Fibroblast of skin of right biceps (primary cell): ENCODE measurements around the gene IGF1R.

Source experiments
- DNase-seq: peaks from one replicate; pipeline ENCODE4 v3.0.0-alpha.2; 2013

The IGF1R gene

DNA sequence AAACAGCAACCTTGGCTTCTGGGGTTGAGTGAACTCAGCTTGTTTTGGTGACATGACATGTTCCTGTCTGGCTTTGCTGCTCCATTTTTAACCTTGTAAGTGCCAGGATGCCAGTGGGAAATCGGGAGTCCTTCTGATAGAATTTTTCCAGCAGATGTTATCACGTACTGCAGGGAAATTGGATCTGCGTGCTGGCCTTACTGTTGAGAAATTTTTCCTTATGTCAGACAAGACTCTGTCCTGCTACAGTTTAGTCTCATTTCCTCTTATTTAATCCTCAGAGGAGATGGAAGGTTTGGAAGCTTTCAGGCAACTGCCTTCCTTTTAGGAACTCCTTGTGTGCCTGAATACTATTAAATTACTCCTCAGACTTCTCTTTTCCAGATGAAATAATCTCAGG, 278.7 kb downstream of the IGF1R start:
- DNase-seq: no peak

DNA sequence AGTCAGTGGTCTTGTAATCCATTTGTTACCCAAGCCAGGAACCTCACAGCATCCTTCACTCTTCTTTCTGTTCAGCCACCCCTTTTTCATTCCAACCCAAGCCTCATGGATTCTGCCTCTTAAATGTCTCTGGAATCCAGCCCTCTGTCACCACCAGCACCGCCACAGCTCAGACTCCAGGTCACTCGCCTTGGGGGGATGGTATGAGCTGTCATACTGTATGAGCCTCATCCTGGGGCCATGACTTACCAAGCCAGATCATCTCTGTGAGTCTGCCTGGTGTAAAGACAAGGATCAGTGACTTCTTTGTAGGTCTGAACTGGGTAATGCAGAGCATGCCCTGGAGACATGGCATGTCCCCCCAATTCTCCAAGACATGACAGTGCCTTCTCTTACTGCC, 279.7 kb downstream of the IGF1R start:
- no peak for DNase-seq

DNA sequence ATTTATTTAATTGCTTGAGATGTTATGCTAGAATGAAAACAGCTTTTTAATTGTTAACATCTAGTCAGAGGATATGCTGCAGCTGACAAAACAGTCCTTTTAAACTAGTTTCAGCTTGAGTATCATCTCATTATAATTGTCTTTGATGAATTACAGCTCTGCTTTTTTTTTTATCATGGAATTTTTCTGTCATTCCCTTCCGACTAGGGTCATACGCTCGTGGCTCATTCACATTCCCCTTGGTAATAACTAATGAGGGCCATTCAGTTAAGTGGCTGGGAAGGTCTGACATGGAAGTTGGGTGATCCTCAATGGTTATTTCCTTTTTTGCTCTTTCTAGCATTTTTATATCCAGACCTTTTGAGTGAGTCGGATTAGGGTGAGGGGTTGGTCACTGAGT, 282.2 kb downstream of the IGF1R start:
- DNase-seq: no peak

DNA sequence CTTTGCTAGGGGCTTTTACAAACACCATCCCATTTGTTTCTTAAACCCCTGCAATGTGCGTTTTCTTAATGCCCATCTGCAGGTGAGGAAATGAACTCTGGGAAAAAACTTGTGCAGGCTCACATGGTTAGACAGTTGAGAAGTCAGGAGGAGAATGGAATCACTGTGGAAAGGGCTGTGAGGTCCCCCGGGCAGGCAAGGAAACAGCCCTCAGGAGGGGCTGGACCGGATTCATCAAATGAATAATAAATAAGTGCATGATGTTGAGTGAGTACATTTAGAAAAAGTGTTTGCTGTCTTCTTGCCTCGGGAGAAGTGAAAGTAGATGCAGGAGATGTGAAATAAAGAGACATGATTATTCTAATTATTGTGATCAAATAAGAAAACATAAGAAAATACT, 282.7 kb downstream of the IGF1R start:
- DNase-seq: no peak

DNA sequence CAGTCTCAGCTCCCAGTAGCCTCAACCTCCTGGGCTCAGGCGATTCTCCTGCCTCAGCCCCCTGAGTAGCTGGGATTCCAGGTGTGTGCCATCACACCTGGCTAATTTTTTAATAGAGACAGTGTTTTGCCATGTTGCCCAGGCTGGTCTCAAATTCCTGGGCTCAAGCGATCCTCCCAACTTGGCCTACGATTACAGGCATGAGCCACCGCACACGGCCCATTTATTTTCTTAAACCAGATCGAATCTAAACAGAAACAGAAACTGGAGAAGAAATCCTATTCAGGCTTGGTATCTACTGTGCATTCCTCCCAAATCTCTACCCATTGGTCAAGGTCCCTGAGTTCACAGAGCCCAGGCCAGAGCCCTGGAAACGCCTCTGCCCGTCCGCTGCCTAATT, 285.1 kb downstream of the IGF1R start:
- no peak for DNase-seq

DNA sequence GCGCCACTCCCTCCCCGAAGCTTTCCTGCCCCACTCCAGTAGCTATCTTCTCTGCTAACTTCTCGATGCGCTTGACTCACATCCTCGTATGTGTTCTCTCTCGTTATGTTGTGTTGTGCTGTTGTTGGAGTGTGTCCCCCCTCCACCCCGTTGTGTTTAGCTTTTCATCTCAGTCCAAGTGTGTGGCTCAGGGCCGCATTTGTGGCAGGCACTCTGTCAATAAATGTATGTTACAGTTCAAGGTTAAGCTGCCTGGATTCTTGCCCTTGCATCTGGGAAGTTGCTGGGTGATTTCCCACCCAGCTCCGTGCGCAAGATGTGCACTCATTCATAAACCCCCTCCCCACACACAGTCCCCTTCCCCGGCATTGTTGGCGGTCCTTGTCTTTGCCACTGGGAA, 287.4 kb downstream of the IGF1R start:
- DNase-seq: no peak

DNA sequence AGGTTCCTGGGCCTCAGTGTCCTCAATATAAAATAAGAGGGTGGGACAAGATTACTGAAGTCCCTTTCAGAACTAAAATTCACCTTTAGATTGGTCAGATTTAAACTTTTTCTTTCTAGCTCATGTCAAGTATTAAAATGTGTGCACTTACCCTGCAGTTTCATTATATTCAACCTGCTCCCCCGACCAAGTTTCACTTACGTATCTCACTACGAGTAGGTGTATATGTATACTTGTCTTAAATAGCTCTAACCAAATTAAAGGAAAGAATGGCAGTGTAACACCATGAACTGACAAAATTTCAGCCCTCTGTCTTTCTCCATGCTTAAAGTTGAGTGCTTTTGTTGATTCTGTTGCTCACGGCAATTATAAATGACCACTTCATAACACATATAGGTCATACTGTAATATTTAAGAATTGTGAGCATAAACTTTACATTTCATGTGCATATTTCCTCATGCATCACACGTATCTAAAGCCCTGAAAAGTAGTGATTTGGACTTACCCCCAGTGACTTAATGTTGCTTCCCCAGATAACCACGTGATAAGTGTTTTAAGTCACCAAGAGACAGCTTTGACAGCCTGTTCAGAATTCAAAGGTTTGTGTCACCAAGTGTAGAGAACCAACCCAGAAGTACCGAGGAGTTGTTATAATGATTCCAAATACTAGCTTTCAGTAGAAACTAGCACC, 289.2 kb downstream of the IGF1R start:
- no peak for DNase-seq

DNA sequence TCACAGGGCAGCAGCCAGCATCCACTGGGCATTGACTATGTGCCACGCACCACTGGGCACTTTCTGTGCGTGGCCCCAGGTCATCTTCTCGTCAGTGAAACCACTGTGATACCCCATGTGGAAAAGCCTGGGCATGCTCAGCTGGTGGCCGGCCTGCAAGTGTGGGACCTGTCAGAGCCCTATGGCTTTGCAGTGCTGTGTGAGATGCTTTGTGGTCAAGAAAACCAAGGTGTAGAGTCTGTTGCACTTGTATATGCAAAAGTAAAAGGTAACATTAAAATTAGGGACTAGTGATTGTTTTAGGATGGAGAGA, 289.7 kb downstream of the IGF1R start:
- no peak for DNase-seq

DNA sequence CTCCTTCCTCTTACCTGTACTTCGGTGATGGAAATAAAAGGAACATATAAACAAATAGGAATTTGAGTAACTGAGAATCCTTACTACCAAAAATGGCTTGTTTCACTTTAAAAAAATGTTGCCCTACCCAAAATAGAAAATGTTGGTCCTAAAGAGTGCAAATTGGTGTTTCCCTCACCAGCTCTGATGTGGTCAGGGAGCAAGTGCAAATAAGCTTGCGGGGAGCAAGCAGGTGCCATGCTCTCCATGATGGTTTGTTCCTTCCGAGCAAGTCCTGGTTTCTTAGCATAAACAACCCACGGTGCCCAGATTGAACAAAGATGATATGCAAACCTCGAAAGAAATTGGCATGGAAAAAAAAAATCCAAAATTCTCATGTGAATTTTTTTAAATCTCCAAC, 290.5 kb downstream of the IGF1R start:
- no peak for DNase-seq

DNA sequence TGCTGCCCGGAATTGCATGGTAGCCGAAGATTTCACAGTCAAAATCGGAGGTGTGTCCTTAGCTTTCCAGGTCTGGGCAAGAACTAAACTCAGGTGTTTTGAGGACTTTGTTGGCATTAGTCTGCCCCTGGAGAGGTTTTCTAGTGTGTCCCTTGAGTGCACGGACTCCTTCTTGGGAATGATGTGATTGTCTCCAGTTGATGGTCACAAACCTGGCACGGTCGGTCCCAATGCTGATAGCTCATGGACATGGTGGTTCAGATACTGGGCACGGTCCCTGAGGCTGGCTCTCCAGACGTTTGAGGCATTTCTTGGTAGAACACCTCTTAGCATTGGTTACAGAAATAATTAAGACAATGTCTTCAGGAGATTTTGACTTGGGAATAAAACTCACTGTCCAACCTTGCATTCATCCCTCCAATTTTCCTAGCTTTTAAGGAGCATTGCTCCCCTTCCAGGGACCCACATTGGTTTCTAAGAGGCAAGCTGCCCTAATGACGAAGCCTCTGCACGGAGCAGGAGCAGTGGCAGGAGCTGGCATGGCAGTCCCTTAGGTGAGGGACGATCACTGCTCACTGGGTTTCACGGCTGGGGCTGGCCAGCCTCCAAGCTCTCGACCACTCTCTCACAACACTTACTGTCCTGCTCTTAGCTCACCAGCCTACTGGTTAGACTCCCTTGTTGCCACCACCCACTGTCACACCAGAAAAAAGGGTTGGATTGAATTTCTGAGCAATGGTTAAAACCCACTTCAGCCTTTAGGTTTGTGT, 291.2 kb downstream of the IGF1R start:
- no peak for DNase-seq

DNA sequence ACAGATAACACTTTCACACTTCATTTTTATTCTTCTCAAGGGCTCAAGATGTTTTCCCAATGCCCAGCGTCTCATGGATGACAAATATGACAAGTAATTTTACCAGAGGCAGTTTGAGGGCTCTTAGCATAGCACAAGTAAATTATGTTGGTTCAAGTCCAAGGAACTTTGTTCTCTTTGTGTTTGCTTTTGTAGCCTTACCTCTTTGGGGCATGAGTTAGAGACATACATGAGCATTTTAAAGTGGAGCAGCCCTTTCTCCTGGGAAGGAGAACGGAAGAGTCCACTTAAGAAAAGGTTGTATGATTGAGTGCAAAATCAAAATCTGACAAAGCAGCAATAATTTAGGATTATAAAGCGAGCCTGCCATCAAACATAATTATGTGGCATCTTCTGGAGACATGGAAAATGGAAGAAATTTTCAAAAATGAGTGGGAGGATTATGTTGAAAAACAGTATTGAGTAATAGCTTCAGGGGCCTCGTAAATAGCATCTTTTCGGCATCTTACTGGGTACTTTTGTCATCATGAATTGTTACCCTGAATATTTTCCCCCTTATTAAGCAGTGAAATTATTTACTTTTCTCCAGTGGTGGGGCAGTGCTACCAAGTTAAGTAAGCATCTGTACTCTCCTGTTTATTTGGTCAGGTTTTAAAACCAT, 293.4 kb downstream of the IGF1R start:
- DNase-seq: no peak

DNA sequence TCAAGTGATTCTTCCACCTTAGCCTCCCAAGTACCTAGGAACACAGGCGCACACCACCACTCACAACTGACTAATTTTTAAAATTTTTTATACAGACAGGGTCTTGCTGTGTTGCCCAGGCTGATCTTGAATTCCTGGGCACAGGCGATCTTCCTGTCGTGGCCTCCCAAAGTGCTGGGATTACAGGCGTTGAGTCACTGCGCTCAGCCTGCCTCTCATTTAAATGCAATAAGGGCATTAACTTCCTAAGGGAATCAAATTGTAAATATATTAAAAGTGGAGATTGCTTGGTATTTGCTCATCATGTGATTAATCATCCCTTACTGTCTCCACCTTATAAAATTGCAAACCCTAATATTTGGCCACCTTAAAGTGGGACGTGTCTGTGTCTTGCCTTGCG, 294.1 kb downstream of the IGF1R start:
- peak; percentile 69 for DNase-seq

DNA sequence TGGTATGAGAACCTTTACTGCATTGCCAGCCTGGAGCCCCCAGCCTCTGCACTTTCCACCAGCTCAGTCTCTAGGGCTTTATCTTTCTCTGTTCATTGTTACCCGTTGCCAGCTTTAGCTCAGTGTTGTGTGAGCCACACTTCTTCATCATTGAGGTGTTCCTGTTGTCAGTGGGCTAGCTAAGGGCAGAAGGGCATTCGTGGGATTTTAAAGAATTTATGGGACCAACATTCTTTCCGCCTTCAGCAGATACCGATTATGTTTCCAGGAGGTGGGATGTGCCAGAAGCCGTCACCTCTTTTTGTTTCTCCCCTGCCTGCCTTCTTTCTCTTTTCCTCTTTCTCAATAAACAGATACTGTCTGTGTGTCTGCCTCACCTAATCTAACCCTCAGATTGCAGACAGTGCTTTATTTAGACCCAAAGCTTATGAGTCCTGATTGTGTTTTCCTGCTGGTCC, 294.7 kb downstream of the IGF1R start:
- DNase-seq: peak; percentile 72

DNA sequence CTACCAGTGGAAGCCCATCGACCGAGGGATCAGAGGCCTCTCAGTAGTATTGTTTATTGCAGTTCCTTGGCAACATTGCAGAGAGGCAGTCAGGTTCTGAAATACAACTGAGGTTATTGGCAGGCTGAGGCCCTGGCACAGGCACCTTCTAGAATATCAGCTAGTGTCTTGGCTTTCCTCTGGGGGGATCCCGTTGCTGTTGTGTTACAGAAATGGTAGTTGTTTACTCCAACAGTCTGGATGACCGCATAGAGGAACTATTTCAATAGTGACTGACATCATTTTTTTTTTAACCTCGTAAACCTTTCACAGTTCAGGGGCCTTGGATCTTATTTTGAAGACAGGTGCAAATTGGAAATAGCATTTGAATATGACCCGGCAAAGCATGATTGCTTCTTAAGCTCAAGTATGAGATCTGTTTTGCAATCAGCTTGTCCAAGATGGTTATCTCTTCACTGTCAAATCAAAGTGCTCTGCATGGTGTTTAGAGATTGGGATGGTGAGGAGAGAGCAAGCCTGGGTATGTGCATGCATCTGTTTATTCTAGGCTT, 295.3 kb downstream of the IGF1R start:
- DNase-seq: no peak

DNA sequence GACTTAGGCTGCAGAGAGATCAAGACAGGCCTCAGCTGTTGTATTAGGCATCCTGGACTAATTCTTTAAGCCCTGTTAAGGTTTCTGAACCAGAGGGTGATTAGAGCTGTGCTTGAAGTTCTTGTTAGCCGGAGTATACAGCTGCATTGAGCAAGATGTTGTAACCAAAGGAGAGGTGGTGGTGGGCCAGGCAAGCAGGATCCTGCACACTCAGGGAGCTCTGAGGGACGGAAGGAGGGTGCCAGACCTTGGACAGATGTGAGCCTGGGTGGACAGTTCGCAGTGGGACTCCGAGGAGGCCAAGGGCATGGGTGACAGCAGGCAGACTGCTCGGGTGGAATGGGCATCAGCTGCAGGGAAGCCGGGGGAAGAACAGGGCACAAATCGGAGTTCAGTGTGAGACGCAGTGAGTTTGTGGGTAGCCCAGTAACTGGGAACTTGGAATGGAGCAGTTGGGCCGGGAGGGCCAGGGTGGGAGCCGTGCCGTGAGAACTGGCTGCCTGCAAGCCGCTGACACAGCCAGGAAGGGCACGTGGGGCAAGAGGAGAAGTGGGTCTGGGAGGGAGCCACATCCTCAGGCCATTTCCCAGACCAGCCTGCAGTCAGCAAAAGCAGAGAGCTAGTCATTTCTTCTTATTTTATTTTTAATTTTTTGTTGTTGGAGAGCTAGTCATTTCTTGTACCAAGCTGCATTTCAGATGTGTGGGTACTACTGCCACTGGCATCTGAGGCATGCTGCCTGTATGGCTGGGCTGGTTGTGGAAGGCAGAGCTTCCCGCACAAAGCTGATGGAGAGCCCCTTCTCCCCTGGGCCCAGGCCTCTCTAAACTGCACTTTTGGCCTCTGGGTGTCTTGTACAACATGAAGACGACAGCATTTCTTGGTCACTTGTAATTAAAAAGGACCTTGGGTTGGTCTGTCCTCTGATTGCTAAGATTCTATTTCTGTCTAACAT, 298.2 kb downstream of the IGF1R start:
- DNase-seq: no peak

DNA sequence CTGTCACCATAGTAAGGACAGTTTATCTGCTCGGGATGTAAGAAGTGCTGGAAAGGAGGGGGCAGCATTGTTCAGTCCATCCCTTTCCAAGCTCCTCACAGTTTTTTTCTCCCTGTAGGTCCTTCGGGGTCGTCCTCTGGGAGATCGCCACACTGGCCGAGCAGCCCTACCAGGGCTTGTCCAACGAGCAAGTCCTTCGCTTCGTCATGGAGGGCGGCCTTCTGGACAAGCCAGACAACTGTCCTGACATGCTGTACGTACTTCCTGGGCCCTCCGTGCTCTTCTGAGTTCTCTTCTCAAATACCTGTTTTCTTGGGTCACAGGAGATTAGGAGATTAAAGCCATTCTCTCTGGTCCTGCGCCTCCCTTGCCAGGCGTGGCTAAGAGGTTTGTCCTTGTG, 300.1 kb downstream of the IGF1R start:
- DNase-seq: no peak

DNA sequence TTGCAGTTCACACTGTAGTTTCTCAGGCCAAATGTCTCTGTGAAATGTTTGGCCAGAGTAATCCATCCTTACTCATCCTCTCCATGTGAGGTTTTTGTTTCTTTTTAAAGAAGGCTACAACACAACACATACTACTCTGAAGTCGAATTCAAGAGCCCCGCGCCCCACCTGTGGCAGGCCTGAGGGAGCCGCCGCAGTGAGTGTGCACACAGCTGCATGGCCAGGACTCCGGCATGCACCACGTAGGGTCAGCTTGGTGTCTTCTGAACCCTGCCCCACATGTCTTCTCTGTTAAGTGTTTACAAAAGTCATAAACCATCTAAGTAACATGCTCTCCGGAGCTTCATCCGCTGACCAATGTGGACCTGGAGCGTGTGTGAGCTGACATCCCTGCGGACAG, 300.6 kb downstream of the IGF1R start:
- DNase-seq: no peak

DNA sequence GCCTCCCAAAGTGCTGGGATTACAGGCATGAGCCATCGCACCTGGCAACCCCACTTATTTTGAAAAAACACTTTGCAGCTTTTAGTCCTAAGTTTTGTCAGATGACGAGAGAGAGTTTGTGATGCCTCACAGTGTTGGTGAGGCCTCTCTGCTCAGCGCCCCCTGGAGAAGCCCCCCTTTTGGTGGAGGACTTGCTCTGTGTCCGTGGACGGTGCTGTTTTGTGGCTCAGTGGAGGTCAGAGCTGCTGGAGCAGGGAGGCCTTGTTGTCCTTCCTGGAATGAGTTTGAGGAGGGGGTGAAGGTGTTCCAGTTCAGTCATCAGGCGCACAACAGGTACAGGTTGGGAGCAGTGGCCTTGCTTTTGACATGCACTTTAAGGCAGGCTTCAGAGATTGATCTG, 301.3 kb downstream of the IGF1R start:
- no peak for DNase-seq

DNA sequence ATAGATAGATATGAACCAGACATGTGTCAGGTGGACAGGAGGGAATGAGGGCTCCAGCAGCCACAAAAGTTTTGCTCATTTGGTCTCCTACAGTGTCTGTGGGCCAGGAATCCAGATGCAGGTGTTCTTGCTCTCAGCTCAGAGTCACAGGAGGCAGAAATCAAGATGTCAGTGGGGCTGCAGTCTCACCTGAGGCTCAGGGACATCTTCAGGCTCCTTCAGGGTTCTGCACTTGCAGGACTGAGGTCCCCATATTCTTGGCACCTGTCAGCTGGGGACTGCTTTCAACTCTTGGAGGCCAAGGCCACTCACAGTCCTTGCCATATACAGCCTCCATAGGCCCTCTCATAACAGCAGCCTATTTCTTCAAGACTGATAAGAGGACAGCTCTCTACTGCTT, 301.9 kb downstream of the IGF1R start:
- DNase-seq: no peak

DNA sequence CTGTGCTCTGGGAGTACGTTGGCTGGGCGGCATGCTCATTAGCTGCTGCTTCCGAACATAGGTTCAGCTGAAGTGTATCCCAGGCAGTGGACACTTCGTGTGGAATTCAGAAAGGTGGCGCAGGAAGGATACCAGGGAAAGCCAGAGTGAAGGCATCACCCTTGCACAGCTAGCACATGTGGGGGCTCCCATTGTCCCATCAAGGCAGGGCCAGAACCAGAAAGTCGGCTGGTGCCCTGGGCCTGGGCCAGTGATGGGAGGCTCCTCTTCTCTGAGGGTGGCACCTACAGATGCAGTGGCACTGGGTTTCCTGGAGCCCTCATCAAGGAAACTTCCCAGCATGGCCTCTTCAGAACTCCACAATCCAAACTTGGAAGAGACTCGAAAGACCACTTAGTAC, 302.7 kb downstream of the IGF1R start:
- DNase-seq: no peak

DNA sequence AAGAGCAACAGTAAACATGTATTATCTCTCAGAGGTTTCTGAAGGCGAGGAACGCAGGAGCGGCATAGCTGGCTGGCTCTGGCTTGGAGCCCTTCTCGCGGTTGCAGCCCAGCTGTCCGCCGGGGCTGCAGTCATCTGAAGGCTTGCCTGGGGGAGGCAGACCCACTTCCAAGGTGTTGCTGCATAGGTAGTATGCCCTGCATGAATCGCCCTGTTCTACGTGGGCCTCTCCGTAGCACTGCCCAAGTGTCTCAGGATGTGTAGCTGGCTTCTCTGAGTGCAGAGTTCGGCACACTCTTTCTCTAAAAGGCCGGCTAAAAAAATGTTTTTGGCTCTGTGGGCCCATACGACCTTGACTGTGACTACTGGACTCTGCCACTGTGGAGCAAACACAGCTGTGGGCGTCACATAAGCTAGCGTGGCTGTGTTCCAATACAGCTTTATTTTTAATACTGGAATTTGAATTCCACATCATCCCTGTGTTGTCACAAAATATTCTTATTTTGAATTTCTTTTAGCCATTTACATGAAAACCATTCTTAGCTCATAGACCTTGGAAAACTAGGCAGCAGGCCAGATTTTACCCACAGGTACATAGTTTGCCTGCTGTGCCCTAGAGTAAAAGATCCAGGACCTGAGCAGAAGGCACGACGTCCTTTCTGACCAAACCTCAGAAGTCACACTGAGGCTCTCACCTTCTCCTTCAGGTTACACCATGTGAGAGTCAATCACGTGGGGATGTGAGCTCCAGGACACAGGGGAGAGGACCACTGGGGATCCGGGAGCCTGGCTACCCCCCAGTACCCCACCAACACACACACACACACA, 303.4 kb downstream of the IGF1R start:
- no peak for DNase-seq

DNA sequence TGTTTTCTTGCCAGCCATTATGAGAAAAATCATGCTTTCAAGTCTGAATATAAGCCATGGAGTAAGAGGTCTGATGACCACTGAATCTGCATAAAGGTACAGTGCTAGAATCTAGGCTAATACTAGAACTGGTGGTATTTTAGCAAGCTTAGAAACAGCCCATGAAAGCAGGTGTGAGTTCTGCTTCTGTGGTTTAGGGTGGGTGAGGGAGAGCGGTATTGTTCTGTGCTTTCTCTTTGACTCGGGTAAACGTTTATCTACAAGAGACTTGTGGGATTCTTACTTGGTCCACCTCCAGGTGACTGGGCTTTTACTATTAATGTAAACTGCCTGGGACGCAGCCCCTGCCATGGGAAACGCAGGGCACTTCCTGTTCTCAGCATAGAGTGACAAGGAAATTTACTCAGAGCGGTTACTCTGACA, 304.1 kb downstream of the IGF1R start:
- no peak for DNase-seq
